HG03469 (cell line): ENCODE data around the gene TCP1.
A peak's percentile ranks its signal among the peaks of the same experiment; 100 is the strongest.
"Not testable (repeated sequence)": the region's sequence is repeated elsewhere in the genome, so short reads cannot be mapped to it uniquely, and the experiment has no call there.

Source experiments
- ATAC-seq: cut with Tn5 transposase; IDR thresholded peaks from one replicate; pipeline ENCODE4 v1.9.1; 2021; ENCODE audit warnings: mild to moderate bottlenecking, moderate library complexity, moderate number of reproducible peaks; ENCODE audit not compliant: unreplicated experiment

Gene TCP1

DNA sequence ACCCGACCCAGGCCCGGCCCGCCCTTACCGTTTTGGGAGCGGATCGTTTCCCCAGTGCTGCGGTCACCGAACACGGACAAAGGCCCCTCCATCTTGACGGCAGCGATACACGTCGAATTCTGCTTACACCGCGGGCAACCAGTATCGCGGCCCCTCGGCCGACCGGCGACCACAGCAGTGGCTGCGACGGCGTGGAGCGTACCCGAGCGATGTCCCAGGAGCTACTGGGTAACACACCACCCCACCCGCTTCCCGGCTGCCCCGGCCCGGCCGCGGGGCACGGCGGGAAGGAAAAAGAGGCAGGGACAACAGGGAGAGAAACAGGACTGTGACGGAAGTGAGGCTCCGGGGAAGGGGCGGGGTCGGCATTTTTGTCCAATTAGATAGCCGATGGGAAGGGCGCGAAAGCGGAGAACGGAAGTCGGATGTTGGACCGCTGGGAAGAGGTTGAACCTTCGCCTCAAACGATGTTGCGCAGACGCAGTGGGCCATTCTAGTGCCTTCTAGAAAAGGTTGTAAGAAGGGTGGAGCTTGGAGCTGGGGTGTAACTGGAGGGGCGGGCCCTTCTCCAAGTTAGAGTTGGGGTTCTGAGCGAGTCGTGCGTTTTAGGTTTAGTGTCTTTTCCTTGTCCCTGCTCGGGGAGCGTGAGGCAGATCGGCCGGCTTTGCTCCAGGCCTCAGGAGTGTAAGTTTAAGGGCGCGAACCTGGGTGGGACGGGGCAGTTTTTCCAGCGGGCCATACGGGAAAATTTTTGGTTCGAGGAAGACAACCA is at the start of gene TCP1:
Gene TCP1 (minus strand): TSS at position 226 of the 772 bp plus-strand sequence. CDS start 134 bp downstream, at position 92.
- peak; percentile 58 for ATAC-seq

DNA sequence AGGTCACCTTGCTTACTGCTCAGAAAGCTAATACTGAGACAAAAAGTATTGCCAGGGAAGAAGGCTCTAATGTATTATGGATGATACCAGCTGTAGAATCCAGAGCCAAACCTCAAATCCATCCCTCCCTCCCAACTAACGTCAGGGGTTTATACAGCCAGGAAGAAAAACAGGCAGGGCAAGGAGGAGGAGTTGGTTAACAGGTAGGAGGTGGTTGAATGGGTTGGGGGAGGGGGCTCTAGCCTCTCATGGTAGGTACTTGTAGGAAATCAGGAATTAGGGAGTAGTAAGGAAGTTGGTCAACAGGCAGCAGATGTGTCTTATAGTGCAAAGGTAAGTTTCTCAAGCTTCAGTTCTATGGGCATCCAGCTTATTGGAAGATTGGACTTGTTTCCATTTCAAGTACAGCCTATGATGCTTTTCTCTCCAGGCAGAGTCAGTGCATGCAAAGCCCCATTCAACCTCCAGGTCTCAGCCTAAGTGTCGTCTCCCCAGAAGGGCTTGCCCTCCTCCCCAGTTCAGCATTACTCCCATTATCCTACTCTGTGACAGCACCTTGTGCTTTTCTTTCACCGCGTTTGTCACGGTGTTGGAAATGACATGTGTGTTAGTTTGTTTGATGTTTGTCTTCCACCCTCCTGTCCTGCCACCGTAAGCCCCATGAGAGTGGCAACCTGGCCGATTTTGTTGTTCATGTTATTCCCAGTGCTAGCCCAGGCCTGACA is 48.8 kb upstream of the TCP1 start:
- ATAC-seq: no peak

DNA sequence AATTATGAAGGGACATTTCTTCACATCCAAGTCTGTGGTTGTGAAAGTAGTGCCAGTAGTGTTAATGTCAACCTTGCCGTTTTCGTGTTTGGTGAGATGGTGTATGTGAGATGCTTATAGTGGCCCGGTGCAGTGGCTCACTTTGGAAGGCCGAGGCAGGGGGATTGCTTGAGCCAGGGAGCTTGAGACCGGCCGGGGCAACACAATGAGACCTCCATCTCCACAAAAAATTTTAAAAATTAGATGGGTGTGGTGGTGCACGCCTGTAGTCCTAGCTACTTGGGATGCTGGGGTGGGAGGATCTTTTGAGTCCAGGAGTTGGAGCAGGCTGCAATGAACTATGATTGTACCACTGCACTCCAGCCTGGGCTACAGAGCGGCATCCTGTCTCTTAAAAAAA is 48.1 kb upstream of the TCP1 start:
- no peak for ATAC-seq

DNA sequence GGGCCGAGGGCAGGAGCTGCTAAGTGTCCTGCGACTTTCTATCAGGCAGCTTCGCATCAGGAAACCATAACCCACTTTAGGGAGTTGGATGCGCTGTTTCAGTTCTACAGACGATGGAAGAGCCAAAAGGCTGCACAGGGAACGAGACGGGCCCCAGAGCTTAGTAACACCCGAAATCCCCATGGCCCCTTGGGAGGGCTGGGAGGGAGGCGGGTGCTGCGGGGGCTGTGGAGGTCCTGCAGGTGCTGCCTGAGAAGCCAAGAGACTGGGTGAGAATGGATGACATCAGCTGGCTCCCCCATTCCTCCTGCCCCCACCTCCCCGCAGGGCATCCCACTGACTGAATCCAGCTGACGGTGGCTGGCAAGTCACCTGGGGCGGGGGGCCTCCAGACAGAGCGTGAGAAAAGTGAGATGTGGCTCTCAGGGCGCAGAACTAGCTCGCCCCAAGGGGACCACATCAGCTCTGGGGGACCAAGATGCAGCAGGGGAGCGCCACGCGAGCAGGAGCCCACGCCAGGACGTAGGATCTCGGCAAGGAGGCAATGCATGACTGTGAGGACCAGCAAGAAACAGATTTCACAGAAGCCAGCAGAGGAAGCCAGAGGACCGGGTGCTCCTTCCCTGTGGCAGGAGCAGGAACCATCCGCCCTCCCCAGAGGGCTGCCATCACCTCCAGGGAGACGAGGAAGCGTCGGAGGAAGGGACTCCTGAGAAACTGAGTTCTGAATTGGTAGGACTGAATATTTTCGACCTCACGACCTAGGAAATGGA is 47.5 kb upstream of the TCP1 start:
- no peak for ATAC-seq

DNA sequence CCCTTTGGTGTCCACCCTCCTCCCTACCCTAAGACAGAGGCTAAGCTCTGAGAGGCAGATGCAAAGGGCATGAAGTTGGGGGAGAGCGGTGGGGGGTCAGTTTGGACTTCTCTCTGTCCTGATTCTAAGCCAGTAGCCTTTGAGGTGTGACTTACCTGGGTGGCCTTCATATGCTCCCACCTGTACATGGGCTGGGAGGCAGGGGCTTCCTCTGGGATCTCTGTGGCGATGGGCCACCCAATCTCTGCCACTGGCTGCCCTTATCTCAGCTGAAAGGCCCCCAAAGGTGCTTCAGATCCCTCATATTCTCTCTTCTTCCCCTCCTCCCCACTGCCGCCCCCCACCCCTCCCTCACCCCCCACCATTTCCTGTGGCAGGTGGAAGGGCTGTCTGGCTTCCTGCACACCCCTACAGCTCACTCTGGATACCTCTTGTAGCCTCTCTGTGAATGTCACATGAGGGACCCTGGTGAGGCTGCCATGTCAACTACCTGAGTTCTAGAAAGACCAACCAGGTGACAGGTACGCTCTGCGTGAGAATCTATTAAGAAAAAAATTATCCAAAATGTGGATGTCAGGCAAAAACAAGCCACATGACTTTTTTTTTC is 44.7 kb upstream of the TCP1 start:
- no peak for ATAC-seq

DNA sequence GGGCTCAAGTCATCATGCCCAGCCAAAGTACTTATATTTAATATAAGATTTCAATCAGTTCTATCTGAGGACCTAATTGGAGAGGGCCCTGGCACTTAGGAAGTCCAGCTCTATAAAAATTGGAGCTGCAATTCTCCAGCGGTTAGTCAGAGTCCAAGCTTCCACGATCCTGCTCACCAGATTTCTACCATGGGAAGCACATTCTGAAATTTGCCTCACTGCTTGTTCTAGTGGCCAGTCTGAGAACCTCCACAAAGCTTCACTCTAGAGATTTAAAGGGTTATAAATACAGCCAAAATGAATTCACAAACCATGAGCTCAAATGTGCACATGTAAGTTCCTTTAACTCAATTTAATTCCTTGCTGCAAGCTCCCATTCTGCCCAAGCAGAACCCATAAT is 44.2 kb upstream of the TCP1 start:
- no peak for ATAC-seq

DNA sequence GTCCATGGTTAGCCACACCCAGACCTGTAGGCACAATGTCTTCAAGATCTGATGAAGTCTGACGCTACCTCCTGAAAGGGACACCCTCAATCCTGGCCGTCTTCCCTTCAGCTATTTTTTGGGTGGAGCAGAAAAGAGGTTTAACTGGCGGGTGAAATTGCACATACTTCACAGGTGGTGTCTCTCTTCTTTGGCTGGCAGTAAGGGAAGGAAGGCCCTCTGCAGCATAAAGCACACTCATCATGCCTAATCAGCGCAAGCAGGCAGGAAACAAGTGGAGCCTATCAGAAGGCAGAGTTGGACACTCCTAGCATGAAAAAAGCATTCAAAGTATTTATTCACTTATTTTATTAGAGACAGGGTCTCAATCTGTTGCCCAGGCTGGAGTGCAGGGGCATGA is 43.5 kb upstream of the TCP1 start:
- no peak for ATAC-seq

DNA sequence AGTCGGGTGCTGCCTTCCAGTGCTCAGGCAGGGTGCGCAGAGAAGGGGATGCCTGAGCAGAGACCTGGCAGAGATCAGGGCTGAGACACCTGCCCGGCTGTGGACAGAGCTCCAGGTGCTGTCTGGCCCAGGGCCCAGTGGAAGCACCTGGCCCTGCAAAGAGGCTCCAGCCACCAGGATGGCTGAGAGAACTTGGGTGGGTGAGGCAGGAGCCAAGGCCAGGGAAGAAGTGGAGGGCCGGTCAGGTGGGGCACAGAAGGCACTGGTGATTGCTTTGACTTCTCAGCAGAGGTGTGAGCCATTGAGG is 41.9 kb upstream of the TCP1 start:
- no peak for ATAC-seq

DNA sequence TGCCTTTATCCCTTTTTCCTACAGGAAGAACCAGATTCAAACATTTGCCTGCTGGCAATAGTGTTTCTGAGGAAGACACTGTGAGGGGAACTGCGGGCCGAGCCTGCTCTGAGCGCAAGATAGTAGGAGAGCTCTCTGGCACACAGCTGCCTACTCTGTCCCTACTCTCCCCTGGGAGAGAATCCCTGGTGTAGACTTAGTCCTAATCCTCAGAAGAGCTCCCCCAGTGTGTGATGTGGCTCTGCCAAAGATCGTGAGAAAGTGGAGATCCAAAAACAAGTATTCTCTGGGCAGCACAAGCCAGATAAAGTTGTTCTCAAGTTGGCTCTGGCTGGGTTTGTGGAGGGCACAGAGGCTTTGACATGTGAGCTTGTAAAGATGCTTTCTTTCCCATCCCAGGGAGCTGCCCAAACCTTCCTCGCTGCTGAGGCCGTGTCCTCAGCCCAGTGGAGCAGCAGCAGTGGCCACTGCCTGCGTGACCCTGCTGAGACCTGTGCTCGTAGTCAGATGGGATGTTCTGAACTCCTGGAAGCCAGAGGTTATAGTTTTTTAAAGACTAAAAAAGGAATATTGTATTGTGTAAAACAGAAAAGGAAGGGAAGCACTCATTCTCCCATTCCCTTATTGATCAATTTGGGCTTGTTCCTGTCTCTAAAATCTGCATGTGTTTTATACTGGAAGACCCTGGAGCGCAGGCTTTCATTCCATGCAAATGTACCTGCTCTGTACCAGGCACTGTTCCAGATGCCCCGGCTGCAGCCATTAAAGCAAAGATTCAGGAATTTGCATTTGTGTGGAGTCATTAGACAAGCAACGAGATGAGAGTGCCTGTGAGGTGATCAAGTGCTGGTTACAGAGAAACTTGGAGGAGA is 41.3 kb upstream of the TCP1 start:
- ATAC-seq: no peak

DNA sequence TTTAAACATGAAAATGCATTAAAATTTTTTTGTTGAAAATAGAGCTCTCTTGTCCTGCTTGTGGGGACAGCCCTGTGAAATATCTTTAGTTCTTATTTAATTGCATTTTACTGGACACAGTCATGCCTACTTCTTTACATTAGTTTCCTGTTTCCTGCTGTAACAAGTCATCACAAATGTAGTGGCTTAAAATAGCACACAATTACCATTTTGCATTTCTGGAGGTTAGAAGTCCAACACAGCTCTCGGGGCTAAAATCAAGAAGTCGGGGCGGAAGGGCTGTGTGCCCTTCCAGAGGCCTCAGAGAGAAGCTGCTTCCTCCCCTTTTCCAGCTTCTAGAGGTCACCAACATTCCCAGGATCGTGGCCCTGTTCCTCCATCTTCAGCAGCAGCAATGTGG is 40.1 kb upstream of the TCP1 start:
- ATAC-seq: peak; percentile 60

DNA sequence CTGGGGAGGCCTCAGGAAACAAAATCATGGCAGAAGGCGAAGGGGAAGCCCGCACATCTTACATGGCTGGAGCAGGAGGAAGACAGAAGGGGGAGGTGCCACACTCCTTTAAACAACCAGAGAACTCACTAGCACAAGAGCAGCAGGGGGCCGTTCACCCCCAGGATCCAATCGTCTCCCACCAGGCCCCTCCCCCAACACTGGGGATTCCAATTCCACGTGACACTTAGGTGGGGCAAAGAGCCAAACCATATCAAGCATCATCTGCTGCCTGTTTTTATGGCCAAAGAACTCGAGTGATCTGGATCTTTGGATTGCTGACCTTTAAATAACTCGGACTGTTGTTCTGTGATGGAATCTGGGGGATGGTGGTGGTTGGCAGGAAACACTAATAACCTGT is 38.7 kb upstream of the TCP1 start:
- ATAC-seq: no peak

DNA sequence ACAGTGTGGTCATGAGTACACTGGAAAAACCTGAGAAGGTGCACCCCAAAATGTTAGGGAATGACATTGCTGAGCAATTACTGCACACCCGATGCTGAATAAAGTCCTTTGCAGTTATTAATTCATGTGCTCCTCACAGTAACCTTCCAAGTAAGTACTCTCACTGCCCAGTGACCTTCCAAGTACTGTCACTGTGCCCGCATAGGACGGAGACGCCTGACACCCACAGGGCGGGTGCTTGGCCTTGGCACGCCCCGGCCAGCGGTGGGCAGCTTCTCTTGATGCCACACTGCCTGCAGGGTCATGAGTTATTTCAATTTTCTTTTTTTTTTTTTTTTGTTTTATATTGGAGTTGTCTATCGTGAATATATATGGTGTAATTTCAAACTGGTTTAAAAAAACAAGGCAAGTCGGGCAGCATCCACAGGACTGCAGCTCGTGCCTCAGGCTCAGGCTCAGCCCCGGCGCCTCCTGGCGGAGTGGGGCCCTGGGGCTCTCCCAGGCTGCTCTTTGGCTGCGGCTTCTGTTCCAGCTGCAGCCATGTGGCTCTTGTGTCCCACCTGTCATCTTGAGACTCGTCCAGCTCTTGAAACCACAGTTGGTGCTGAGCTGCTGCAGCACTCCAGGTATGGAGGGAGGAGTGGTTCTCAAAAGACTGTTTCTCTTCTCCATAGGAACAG is 37.7 kb upstream of the TCP1 start:
- no peak for ATAC-seq

DNA sequence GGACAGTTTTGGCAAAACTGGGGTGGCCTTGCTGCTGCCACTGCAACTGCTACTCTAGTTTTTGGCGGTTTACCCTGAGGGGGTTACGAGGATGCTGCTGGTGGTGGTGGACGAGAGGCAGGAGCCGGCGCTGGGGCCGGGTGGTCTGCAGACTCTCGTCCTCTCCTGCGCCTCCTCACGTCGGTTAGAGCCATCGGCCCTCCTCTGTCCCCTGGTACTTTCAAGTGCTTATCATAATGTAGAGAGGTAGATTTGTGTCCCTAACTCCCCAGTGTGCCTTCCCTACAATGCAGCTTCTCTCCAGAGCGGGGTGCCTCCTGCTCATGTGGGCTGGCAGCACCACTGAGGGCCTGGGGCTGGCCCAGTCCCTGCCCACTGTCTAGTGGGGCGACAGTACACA is 36.6 kb upstream of the TCP1 start:
- ATAC-seq: no peak

DNA sequence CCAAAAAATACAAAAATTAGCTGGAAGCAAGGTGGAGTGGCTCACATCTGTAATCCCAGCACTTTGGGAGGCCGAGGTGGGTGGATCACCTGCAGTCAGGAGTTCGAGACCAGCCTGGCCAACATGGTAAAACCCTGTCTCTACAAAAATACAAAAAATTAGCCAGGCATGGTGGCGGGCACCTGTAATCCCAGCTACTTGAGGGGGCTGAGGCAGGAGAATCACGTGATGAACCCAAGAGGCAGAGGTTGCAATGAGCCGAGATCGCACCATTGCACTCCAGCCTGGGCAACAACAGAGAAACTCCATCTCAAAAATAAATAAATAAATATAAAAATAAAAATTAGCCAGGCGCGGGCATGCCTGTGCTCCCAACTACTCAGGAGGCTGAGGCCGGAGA is 35.3 kb upstream of the TCP1 start:
- not testable (repeated sequence) for ATAC-seq

DNA sequence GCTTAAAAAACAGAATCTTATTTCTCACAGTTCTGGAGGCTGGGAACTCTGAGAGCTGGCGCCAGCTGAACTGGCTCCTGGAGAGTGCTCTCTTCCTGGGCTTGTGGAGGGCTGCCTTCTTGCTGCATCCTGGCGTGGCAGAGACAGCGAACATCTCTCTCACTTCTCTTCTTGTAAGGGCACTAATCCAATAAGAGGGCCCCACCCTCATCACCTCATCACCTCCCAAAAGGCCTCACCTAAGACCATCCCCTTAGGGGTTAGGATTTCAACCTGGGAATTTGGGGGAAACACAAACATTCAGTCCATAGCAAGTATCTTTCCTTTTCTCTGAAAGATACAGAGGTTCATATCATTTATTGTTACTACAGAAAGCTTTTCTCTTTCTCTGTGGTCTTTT is 34.6 kb upstream of the TCP1 start:
- ATAC-seq: no peak

DNA sequence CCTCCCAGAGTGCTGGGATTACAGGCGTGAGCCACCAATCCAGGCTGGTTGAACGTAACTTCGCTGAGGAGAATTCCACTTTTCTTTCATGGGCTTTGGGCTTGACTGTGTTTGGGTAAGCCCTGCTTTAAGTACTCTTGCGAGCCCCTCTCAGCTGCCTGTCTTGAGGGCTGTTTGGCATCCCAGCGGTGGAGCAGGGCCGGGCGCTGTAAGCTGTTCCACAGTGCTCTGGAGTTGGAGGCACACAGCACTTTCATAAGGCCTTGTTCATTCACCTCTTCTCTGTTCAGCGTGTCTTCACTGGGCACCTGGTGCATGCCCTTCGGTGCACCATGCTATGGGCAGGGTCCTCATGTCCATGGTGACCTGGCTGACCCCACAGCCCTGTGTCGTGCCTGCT is 32.3 kb upstream of the TCP1 start:
- no peak for ATAC-seq

DNA sequence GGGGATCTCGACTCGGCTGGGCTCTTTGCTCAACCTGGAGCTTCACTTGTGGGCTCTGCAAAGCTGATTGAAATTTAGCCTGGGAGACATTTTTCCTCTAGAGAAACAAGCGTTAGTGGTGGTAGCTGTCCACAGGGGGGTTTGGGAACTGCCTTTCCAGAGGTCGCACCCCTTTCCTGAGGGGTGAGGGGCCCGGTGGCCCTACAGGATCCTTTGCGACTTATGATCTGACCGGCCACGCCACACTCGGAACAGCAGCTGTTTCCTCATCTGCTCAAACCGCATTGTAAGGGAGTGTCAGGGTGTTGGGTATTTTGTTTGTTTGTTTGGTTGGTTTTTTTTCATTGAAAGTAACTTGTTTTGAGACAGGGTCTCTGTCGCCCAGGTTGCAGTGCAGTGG is 31.7 kb upstream of the TCP1 start:
- no peak for ATAC-seq

DNA sequence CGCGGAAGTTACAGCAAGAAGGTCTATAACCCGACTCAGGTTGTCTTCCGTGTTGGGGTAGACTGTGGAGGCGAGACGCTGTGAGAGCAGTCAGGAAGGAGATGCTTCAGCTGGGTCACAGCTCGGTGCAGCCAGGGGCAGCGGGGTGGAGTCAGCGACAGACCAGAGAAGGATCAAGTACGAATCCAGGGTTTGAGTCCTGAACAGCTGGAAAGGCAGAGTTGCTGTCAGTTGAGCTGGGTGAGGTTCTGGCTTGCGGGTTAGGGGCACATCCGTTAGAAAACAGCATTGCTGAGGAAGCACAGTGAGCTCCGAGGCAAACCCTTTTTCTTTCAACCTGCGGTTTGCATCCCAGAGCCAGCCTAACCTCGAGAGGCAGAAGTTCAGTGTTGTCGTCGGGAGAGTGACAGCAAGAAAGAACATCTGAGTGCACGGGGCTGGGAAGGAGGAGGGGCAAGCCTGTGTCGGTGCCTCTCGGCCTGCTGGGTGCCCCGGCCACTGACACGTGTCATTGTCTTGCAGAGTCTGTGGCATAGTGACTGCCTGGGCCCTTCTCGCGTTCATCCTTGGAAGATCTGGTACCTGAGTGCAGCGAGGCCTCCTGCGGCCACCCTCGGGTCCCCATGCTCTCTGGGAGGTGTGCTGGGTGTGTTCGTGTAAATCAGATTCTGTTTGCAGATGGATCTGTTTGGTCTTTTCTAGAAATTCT is 30.7 kb upstream of the TCP1 start:
- no peak for ATAC-seq

DNA sequence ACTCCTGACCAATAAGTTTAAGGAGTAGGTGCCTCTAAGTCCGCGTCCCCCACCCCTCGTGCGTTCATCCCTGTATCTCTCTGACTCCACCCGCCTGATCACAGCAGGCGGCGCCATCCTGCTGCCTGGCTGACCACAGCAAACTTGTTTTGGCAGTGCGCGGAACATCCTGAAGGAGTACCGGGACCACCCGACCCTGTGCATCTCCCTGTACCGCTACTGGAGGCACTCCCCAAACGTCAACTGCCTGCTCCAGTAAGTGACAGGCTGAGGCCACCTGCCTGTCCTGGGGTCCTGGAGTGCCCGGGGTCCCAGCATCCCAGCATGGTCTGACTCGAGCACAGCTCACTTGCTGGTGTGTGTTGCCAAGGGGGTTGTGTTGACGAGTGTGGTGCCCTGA is 29.7 kb upstream of the TCP1 start:
- ATAC-seq: no peak
